NCI-H524 treated with DMSO at 0.1 percent for 48 hours (cell line): ENCODE measurements around the gene GAN.

Experiments used
- DNase-seq: peaks from one replicate; lab custom pipeline; 2025; lab: John Stamatoyannopoulos, UW

The GAN gene

GRCh38 chr16:81431554-81432353 is 117.0 kb downstream of the GAN start:
- no peak for DNase-seq

- DNase-seq: peak; percentile 95
Measured at GRCh38 chr16:81432937-81433557, 118.3 kb downstream of the GAN start.

GRCh38 chr16:81435103-81435502 is 120.3 kb downstream of the GAN start:
- no peak for DNase-seq

GRCh38 chr16:81435567-81435966 is 120.8 kb downstream of the GAN start:
- no peak for DNase-seq

- DNase-seq: no peak
Measured at GRCh38 chr16:81436386-81436785, 121.6 kb downstream of the GAN start.

- DNase-seq: no peak
Measured at GRCh38 chr16:81437865-81438264, 123.1 kb downstream of the GAN start.
